Measurements from ENCODE around the gene PPIP5K2.

Gene PPIP5K2

DNA sequence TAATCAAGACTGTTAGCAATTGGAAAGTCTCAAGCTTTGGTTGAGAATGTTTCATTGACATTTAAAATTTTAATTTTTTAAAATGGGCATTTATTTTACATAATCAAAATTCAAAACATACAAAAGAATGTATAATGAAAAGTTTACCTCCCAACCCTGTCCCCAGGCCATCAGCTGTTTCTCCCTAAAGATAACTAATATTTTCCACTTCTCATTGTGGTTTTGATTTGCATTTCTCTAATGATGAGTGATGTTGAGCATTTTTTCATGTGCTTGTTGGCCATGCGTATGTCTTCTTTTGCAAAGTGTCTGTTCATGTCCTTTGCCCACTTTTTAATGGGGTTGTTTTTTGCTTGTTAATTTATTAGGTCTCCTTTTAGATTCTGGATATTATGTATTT, 127.0 kb downstream of the PPIP5K2 start:
- no peak for DNase-seq (ENCODE audit: low read depth)

DNA sequence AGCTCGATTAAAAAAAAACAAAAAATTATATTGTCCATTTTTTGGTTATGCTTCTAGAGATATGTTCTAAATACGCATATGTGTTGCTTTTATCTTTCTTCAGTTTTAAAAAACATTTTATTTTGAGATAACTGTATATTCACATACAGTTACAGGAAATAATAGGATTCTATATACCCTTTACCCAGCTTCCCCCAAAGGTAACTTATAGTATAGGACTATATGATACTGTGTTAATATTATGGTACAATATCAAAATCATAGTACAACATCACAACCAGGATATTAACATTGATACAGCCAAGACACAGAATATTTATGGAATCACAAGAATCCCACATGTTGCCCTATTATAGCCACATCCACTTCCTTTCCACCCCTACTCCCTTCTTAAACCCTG, 129.0 kb downstream of the PPIP5K2 start:
- DNase-seq (ENCODE audit: low read depth), result no peak

DNA sequence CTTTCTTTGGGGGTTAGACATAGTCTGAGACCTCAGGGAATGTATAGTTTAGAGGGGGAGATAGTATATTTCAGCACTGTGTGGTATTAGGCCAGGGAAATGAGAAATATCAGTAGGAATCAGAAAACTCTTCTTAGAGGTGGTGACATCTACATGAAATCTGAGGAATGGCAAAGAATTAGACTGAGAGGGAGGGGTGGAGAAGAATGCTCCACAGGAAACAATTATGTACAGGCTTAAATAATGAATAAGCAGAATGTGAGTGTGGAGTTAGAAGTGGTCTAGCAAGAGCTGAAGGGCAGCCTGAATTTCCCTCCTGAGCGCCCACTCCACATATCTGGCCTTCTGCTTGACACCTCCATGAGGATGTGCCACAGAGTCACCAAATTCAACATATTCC, 134.8 kb downstream of the PPIP5K2 start:
- no peak for DNase-seq (ENCODE audit: low read depth)

DNA sequence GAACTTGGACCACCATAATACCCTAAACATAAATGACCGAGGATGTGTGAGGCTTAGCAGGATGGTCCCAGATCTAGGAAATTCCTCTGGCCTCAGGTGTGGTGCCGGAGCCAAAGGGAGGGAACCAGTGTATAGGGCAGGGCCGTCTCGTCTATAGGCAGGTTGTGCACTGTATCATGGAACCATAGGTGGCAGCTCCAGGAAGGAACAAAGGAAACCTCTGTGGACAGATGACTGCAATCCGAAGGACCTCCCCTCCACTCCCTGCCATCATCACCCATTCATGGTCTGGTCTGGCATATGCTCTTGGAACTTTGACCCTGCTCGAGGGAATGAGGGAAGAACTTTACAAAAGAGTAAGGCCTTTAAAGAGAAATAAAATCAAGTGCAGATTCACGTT, 135.6 kb downstream of the PPIP5K2 start:
- DNase-seq (ENCODE audit: low read depth), result no peak

DNA sequence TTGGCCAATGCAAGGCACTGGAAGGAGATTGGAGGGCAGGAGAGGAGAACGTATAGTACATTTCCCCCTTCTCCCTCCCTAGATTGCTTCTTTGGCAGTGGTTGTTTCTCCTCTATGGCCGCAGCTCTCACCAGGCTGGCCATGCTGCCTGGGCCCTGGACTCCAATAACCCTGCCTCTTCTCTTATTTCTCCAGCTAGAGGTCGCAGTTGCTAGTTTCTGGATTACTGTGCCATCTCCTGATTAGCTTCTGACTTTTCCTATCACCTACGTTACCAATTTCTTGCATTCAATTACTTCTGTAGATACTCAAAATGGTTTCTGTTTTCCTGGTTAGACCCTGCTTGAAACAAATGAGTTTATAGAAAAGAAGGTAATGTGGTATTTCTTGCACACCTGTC, 136.1 kb downstream of the PPIP5K2 start:
- peak; percentile 26 for DNase-seq (ENCODE audit: low read depth)

DNA sequence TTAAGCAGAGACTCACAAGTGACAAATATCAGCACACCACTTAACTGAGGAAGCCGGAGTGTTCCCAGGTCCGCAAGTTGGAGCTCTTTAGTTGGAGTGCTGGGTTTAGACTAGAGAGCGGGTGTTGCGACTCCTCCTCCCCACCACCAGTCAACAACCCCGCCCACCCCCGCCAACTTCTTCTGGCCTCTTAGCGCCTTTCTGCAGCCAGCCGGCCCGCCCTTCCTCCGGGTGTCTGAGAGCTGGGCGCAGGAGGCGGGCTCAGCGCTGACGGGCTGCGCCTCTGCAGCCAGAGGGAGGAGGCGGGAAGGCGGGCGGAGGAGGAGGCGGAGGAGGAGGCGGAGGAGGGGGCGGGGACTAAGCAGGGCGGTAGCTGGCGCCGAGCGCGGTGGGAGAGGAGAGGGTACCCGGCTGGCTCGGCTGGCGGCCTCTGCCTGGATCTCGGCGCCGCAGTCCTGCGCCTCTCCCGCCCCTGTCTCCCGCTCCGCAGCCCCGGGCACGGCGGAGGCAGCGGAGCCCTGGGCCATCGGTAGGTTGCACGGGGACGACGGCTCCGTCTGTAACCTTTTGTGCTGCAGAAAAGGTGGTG, 138.4 kb downstream of the PPIP5K2 start, which contains the start of gene MACIR:
TSS of gene MACIR (plus strand) at position 396 of the 589 bp plus-strand sequence. CDS start 17,157 bp downstream, outside the sequence.
- peak; percentile 98 for DNase-seq (ENCODE audit: low read depth)

DNA sequence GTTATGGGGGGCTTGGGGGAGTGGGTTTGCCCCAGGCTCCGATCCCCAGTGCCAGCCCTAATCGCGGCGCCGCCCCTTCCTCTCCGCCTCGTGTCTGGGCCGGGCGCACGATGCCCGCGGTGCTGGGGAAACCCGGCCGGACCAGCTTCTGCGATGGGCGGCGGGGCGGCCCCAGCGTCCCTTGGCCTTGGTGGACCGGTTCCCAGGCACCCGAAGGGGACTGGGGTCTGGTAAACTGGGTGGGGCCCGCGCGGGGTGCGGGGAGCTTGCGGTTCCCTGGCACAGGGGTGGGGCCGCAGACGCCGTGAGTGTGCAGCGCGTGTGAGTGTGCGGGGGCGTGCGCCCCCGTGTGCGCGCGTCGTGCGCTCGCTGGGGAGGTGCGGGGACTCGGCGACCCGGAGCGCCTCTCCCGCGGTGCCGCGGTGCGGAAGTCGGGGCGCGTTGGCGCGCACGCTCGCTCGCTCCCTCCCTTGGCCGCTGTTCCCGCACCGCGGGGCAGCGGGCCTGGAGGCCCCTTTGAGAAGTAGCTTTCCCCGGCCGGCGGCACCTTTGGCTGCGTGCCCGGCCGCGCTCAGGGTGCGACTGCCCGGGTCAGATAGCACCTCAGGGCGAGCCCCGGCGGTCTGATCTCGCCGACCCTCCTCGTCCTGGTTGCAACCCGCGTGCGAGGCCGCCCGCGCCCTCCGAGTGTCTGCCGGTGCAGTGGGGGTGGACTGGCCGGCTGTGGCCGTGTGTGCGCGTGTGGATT, 139.0 kb downstream of the PPIP5K2 start:
- DNase-seq (ENCODE audit: low read depth), result peak; percentile 64

DNA sequence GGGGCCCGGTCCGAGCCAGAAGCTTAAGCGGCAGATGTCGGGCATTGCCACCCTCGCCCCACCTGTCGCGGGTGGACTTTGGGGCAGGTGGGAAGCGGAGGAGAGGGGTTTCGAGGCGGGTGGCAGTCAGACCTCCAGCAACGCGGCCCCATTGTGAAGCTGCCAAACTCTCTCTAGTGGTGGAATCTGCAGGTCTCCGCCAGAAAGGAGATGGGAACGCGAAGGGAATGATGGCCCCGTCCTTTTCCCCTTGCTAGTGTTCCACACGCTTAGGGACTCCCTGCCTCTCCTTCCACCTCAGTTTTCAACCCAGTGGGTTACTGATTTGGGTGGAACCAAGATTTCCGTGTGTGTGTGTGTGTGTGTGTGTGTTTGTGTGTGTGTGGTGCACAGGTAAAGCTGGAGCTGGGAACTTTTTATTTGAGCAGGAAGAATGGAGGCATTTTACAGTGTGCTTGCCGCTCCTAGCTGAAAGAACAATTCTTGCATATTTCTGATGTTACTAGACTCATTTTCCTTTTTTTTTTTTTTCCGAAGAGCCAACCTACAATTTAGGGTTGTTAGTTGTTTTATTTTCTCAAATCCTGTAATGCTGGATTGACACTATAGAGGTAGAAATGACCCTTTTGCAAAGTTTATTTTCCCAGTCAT, 139.7 kb downstream of the PPIP5K2 start:
- DNase-seq (ENCODE audit: low read depth), result peak; percentile 61

DNA sequence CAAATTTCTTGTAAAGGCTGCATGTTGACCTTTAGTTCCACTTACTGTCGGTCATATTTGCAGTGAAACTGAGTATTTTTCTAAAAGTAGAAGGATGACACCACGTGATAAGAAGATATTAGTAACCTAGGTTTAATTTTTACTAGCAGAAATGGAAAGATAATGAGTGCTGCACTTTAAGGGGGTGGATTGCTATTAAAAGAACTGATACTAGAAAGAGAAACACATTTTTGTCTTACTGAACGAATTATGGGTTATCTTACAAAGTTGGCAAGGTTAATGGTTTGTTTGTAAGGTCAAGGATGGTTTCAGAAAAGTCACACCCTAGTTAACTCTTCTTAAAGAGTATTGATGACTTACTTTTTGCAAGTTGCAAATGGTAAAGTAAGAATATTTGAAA, 140.8 kb downstream of the PPIP5K2 start:
- DNase-seq (ENCODE audit: low read depth), result peak; percentile 10
